SIG-M5 (cell line): ENCODE results near the gene HSPA12A.

Experiments
- DNase-seq: peaks from one replicate; lab custom pipeline; 2025; lab: John Stamatoyannopoulos, UW

Gene HSPA12A

GRCh38 chr10:116741391-116742351 is 695 bp downstream of the HSPA12A start:
- no peak for DNase-seq

- DNase-seq = no peak
Observed at GRCh38 chr10:116740971-116741370, 1.4 kb downstream of the HSPA12A start.

- DNase-seq = no peak
Observed at GRCh38 chr10:116738339-116738738, 4.0 kb downstream of the HSPA12A start.

GRCh38 chr10:116737627-116738327 is 4.6 kb downstream of the HSPA12A start:
- DNase-seq = no peak

GRCh38 chr10:116733566-116733965 is 8.8 kb downstream of the HSPA12A start:
- no peak for DNase-seq

GRCh38 chr10:116732573-116732972 is 9.8 kb downstream of the HSPA12A start:
- DNase-seq = no peak

DNA sequence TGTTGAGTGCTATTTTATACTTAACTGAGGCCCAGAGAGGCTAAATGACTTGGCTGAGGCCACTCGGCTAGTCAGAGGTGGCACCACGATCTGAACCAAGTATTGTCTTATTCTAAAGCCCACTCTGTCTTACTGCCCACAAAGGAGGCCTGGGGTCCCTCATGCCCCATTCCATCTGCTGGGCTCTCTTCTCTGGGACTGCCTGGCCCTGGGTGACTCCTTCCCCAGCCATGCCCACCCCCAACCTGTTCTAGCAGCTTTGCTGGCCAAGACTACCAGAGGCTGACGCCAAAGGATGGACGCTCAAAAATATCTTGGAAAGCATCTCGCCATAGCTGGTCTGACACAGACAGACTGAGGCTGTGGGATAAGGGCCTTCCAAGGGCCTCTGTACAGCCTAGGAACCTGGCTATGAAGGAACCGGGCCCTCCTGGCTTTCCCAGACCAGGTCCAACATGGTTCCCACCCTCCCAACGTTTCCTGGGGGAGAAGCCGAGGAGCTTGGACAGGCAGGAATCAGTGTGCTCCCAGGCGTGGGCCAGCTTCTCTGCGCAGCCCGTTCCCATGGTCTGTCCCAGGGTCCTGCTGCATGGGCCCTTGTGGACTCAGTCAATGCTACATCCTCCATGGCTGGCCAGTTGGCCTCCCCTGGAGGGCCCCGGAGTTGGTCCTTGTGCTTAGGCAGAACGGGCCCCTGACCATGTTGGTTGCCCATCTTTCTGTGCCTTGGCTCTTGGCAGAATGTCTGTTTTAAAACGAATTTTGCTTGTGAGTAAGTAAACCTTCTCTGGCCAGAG is 11.7 kb downstream of the HSPA12A start:
- no peak for DNase-seq

DNA sequence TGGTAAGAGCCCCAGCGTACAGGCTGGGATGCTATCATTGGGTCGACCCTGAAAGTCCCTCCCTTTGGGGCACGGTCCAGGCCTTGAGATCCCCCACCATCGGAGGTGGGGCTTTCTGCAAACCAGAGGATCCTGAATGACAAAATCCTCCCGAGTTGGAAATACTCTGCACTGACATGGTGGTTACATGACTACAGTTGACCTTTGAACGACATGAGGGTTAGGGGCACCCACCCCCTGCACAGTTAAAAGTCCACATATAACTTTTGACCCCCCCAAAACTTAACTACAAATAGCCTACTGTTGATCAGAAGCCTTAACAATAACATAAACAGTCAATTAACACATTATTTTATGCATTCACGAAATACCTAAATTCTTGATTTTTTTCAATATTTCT is 13.1 kb downstream of the HSPA12A start:
- no peak for DNase-seq

GRCh38 chr10:116728526-116729096 is 13.8 kb downstream of the HSPA12A start:
- no peak for DNase-seq

DNA sequence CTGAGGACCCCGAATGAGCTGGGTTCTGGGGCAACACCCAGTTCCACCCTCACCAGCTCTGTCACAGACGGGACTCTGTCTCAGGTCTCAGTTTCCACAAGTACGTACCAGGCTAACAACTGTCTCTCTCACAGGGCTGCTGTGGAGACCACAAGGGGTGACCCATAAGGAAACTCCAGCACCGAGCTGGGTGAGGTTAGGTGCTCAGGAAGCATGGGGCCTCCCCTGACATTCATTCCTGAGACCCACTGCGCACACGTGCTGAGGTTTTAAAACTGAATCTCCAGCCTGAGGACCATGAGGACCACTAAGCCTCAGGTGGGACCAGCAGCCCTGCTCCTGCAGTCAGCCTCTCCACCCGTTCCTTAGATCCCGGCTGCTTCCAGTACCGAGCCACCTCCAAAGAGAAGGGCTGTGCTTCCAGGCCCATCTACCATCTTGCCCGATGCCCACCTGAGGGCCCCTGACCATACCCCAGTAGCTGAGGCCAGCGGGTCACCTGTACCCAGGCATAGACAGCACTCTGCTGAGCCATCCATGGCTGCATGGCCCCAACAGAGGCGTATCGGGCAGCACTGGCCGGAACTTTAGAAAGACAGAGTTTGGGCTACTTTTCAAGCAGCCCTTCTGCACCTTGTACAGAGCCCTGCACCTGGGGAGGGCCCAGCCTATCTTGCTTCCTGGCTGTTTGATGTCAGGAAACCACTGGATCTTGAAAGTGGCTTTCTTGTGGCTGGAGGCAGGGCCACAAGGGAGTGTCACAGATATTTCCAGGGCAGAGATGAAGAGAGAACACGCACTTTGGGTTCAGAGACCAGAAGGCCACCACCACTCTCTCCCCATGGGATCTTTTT is 18.7 kb downstream of the HSPA12A start:
- no peak for DNase-seq

DNA sequence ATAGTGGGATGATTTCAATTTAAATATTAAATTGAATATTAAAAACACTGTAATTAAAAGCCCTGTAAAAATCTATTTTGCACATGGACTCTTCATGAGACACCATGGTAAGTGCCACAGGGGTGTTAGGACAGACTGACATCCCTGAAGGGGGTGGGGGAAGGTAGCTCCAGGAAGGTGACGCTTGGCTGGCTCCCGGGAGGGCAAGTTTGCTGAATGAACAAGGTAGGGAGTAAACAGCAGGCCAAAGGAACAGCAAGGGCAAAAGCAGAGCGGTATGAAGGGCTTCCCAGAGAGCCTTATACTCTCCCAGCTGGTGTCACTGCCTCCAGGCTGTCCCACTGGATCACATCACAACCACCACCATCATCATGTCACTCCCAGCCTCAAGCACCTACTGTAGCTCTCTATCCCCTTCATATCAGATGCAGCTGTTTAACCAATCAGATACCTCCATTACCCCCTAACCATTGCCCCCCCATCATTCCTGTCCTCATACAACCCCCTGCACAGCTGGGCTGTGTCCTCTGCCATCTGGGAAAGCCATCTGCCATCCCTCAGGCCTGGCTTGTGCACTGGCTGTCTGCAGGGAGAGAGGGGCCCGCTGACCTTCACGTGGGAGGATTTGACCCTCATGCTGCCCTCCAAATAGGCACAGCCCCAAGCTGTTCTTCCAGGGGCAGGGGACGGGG is 19.5 kb downstream of the HSPA12A start:
- no peak for DNase-seq

- no peak for DNase-seq
Observed at GRCh38 chr10:116721547-116722392, 20.6 kb downstream of the HSPA12A start.

- no peak for DNase-seq
Observed at GRCh38 chr10:116720668-116721546, 21.5 kb downstream of the HSPA12A start.

DNA sequence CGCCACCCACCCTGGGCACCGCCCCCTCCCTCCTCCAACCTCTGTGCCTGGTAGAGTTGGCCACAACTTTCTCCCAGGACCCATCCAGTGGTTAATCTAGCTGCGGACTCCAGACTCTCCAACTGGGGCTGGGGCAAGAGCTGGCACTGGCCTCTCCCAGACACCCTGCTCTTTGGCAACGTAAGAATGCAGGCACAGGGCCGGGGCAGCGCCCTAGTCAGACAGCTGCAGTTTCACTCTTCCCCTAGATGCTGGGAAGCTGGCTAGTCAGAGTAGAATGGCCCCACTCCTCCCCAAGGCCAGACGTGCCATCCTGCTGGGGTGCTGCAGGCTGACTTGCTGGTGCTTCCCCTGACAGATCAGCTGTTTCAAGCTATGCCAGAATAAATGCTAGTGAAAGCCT is 22.1 kb downstream of the HSPA12A start:
- DNase-seq = no peak

- DNase-seq = no peak
Observed at GRCh38 chr10:116719804-116720203, 22.6 kb downstream of the HSPA12A start.

- no peak for DNase-seq
Observed at GRCh38 chr10:116718058-116718457, 24.3 kb downstream of the HSPA12A start.

GRCh38 chr10:116716381-116716780 is 26.0 kb downstream of the HSPA12A start:
- no peak for DNase-seq

DNA sequence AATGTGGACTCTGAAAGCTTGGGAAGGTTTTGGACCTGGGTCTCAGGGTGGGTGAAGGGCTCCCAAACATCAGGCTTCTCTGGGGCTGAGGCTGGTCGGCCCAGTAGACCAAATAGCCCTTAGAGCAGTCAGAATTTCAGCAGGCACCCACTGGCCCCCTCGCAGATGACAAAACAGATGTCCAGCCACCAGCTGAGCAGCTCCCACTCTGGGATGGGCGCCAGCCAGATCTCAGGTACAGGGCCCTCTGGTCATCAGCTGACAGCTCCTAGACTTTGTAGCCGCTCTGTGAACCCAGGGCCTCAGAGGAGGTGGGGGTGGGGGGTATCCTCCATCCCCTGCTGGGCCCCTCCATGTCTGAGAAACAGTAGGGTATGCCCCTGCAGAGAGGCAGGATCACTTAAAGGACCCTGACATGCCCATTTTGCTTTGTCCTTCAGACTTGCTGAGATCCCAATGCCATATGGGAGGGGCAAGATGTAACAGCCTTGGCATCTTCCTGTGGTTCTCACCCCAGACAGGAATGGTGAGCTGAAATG is 26.5 kb downstream of the HSPA12A start:
- DNase-seq = no peak
